Glomerular endothelial cell (primary cell): ENCODE measurements around the gene PEX16. TPM values are rescaled to one million over a fixed set of nuclear protein-coding genes. Genes with fewer than 3 reads are reported as not detected.

Experiments used
- DNase-seq: peaks from one replicate; pipeline ENCODE4 v3.0.0-alpha.2; 2011; ENCODE audit warnings: low read depth, low spot score; ENCODE audit errors: extremely low read depth
- total RNA-seq: library from RNA; depleted of rRNA; stranded (reverse); fragments of >200 nt; gene quantifications from 2 replicates; pipeline ENCODE4 v1.2.3, GENCODE V29; 2015

Gene PEX16
- total RNA-seq, 1 donor from 2014 or later = 25.1 TPM

GRCh38 chr11:45880772-45881570, 36.7 kb downstream of the PEX16 start:
- no peak for DNase-seq

- DNase-seq = no peak
These were observed 37.6 kb downstream of the PEX16 start for GRCh38 chr11:45879803-45880686.

GRCh38 chr11:45877845-45878244, 39.8 kb downstream of the PEX16 start:
- DNase-seq = no peak

- no peak for DNase-seq
These were observed 40.5 kb downstream of the PEX16 start for GRCh38 chr11:45877221-45877620.

GRCh38 chr11:45876401-45876800, 41.3 kb downstream of the PEX16 start:
- DNase-seq = no peak

- peak; percentile 12 for DNase-seq
These were observed 44.9 kb downstream of the PEX16 start for GRCh38 chr11:45872651-45873356.

- no peak for DNase-seq
These were observed 46.0 kb downstream of the PEX16 start for GRCh38 chr11:45871638-45872037.

GRCh38 chr11:45870706-45871105, 47.0 kb downstream of the PEX16 start:
- no peak for DNase-seq

- no peak for DNase-seq
These were observed 48.1 kb downstream of the PEX16 start for GRCh38 chr11:45869551-45869950.

GRCh38 chr11:45864041-45864440, 53.6 kb downstream of the PEX16 start:
- DNase-seq = no peak

- no peak for DNase-seq
These were observed 56.7 kb downstream of the PEX16 start for GRCh38 chr11:45860764-45861510.

- DNase-seq = no peak
These were observed 57.3 kb downstream of the PEX16 start for GRCh38 chr11:45860348-45860747.

Other genes starting within 250 kb of the PEX16 start
- 16.8 and 29.4 TPM in 2 replicates for gene SLC35C1, start 112.7 kb downstream of the PEX16 start, total RNA-seq
- 11.2 and 16.0 TPM in 2 replicates for gene CRY2, start 70.4 kb downstream of the PEX16 start, total RNA-seq
- gene MAPK8IP1, start 32.2 kb downstream of the PEX16 start, total RNA-seq = 8.5 and 8.9 TPM in 2 replicates
- 0.29 TPM in 1 of 2 replicates, not detected in the other for gene FREY1, start 10.6 kb downstream of the PEX16 start, total RNA-seq
- gene LARGE2, start 4.8 kb upstream of the PEX16 start, total RNA-seq = not detected in 2 replicates
- gene PHF21A, start 203.6 kb upstream of the PEX16 start, total RNA-seq = 22.3 and 30.3 TPM in 2 replicates